GM12872 (cell line): ENCODE results near the gene NCAN.

Experiments
- TF ChIP-seq, protein P1 (sequence below): IDR thresholded peaks from 3 replicates; pipeline ENCODE4 v1.5.1; 2011; ENCODE audit warnings: low read depth, mild to moderate bottlenecking, low read length, moderate library complexity; ENCODE audit not compliant: insufficient read depth

Gene NCAN

DNA sequence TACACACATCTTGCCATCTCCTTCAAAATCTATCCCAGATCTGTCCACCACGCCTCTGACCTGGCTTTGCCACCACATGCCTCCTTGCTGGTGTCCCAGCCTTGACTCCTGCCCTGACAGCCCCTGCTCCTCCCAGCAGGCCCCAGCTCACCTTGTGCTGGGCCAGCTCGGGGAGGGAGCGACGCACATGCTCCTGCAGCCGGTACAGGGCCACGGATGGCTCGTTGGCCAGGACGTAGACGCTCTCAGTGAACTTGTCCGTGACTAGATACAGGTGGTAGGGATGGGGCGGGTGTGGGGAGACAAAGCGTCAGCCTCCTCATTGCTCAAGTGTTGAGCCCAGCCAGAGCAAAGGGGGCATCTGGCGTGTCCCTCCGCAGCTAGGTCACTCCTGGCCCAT lies 25.0 kb upstream of the NCAN start:
- TF ChIP-seq, protein P1, sequence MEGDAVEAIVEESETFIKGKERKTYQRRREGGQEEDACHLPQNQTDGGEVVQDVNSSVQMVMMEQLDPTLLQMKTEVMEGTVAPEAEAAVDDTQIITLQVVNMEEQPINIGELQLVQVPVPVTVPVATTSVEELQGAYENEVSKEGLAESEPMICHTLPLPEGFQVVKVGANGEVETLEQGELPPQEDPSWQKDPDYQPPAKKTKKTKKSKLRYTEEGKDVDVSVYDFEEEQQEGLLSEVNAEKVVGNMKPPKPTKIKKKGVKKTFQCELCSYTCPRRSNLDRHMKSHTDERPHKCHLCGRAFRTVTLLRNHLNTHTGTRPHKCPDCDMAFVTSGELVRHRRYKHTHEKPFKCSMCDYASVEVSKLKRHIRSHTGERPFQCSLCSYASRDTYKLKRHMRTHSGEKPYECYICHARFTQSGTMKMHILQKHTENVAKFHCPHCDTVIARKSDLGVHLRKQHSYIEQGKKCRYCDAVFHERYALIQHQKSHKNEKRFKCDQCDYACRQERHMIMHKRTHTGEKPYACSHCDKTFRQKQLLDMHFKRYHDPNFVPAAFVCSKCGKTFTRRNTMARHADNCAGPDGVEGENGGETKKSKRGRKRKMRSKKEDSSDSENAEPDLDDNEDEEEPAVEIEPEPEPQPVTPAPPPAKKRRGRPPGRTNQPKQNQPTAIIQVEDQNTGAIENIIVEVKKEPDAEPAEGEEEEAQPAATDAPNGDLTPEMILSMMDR = no peak

DNA sequence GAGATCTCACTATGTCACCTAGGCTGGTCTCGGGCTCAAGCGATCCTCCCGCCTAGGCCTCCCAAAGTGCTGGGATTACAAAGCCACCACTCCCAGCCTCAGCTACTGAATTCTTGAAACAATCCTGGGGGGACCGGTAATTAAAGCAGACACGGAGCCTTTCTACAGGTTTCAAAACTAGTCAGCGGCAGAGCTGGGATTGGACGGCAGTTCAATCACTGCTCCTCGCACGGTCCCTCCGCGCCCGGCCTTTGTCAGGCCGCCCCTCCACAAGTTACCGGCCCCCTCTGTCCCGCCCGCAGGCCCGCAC lies 20.0 kb upstream of the NCAN start:
- TF ChIP-seq, protein P1 = no peak

DNA sequence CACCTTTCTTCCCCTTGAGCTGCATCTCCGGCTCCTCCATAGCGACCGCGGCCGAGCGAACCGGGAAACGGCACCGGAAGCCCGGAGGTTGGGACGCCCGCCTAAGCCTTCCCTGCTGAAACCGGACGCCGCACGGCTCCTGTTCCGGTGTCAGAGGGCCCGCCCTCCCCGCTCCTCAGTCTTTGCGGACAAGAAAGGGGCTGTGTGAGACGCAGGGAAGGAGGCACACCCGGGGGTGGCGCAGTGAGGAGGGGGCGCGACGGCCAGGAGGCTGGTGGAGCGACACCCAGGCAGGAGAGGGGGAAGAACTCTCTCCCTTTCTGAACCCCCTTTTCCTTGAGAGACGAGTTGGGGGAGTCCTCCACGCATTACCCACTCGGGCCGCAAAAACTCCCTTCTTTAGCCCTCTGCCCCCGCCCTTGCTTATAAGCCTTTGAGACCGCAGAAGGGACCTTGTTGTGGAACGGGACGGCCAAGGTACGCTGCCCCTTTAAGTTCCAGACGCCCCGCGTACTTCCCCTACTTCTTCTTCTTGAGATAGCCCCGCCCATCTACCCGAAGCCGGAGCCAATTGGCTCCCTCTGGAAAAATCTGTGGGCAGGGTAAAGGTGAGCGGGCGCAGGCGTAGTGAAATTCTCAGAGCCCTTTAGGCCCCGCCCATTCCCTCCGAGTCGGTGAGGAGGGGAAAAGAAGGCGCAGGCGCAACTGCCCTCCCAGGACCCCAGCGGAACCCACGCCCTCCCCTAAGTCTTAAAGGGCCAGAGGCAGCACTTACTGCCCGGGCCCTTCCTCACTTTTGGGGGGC lies 19.5 kb upstream of the NCAN start, which contains the start of the genes BORCS8 and RFXANK:
BORCS8 (minus strand) TSS at position 75 of the 805 bp plus-strand sequence; CDS start at position 40, 35 bp downstream.
RFXANK (plus strand) TSS at position 181 of the 805 bp plus-strand sequence. CDS start 1,689 bp downstream, outside the sequence.
- TF ChIP-seq, protein P1 = no peak

DNA sequence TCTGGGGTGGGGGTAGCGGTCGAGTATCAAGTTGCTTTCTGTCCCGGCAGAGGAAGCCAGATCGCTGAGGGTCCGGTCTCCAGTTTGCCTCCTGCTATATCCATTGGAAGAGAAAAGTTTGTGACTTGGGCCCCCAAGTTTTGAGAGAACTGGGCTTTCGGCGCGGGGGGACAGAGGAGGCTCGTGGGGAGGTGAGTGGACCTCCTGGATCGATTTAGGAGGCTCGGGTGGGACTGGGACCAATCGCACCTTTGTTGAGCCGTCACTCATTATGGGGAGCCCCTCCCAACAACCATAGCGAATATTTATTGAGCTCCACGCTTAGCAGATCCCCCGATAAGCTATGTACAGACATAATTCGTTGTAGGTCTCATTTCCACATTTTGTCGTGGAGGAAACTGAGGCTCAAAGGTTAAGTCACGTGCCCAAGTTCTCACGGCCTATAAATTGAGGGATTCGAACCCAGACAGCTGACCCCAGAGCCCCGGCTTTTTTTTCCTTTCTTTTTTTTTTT lies 18.8 kb upstream of the NCAN start:
- TF ChIP-seq, protein P1 = no peak

DNA sequence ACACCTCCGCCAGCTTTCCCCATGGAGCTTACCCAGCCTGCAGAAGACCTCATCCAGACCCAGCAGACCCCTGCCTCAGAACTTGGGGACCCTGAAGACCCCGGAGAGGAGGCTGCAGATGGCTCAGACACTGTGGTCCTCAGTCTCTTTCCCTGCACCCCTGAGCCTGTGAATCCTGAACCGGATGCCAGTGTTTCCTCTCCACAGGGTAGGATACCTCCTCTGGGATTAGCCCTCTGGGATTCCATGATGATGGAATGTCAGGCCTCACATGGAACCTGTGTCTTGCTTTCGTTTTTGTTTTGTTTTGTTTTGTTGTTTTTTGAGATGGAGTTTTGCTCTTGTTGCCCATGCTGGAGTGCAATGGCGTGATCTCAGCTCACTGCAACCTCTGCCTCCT lies 17.8 kb upstream of the NCAN start:
- TF ChIP-seq, protein P1 = no peak

DNA sequence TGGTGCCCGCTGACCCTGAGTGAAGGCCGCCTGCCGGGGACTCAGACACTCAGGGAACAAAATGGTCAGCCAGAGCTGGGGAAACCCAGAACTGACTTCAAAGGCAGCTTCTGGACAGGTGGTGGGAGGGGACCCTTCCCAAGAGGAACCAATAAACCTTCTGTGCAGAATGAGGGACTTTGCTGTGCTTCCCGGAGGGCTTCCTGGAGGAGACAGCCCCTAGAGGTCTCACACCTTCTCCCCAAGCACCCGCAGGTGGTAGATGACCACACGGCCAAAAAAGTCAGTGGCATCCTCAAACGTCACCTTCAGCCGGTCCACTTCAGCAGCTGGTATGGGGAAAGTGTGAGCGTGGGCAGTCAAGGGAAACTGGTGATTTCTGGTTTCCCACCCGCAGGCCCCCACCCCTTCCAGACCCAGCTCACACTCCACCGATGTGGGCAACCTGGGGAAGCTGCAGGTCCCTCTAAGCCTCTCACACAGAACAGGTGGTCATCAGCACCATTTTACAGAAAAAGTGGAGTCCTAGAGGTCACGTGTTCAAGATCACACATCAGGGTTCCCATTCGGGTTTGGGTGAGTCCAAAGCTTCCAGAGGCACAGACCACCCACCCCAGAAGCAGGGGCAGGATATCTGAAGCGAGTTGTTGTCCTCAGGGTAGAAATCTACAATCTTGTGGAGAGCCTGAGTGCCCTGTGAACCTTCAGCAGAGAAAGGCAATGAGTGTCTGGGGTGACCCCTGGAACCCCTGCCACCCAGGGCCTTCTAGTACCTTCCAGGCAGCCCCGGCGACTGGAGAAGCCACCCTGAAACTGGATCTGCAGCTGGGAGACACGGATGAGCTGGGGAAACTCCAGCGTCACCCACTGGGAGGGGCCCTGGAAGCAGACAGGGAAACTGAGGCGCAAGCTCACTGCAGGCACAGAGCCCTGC lies 9.8 kb upstream of the NCAN start:
- TF ChIP-seq, protein P1 = no peak

DNA sequence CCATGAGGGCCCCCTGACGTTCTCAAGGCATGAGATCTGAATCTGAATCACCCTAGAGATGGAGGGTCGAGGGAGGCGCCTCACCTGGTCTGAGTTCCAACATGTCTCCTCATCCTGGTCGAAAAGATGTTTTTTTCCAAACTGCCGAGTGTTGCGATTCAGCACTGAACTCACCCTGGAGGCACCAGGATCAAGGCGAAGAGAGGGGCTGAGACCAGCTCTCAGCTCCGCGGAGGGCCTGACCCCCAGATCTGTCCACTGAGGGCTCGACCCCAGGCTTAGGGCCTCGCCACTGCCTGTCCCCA lies 9.1 kb upstream of the NCAN start:
- TF ChIP-seq, protein P1 = no peak
